A673 (cell line): ENCODE measurements around the gene CARD11. TPM values are rescaled to one million over a fixed set of nuclear protein-coding genes. Genes with fewer than 3 reads are reported as not detected.

ENCODE experiments used
- BruUV-seq: library from RNA; stranded (reverse); fragments of 400-500 nt; replicated peaks from 2 replicates; lab custom pipeline; 2021; lab: Mats Ljungman, UMichigan
- CTCF ChIA-PET: fragments of 300-600 bp; sonication (Branson Sonifier 250); formaldehyde crosslinking; loops from one replicate; lab custom pipeline; 2022; ENCODE audit warnings: antibody characterized with exemption; lab: Charles Lee
- POLR2A ChIA-PET: fragments of 300-600 bp; sonication (Branson Sonifier 250); formaldehyde crosslinking; loops from one replicate; lab custom pipeline; 2022; ENCODE audit warnings: antibody characterized with exemption; ENCODE audit not compliant: low non-redundant PET; lab: Charles Lee
- DNase-seq: peaks from one replicate; pipeline ENCODE4 v3.0.0-alpha.2; 2015; ENCODE audit warnings: low spot score
- H3K27ac ChIP-seq: fragments of 200-600 bp; sonication (generic); 2 replicates; pipeline ENCODE4 v1.5.1; 2016; ENCODE audit warnings: mixed run types, low read depth, mild to moderate bottlenecking, mixed read lengths, antibody characterized with exemption, low read length; ENCODE audit not compliant: poor library complexity, severe bottlenecking
- H3K27me3 ChIP-seq: fragments of 200-600 bp; sonication (generic); replicated peaks from 2 replicates; pipeline ENCODE4 v1.6.1; 2017; ENCODE audit warnings: mixed run types, low read depth, mild to moderate bottlenecking, mixed read lengths, antibody characterized with exemption, low read length; ENCODE audit not compliant: insufficient read depth, poor library complexity
- H3K36me3 ChIP-seq: fragments of 200-600 bp; sonication (generic); 2 replicates; pipeline ENCODE4 v1.6.1; 2016; ENCODE audit warnings: mixed run types, mild to moderate bottlenecking, mixed read lengths, antibody characterized with exemption, low read length; ENCODE audit not compliant: insufficient read depth, poor library complexity, severe bottlenecking
- H3K4me1 ChIP-seq: fragments of 200-600 bp; sonication (generic); 2 replicates; pipeline ENCODE4 v1.6.1; 2017; ENCODE audit warnings: mixed run types, mild to moderate bottlenecking, mixed read lengths, antibody characterized with exemption, low read length; ENCODE audit not compliant: insufficient read depth, poor library complexity, severe bottlenecking
- H3K4me3 ChIP-seq: fragments of 200-600 bp; sonication (generic); 2 replicates; pipeline ENCODE4 v1.5.1; 2016; ENCODE audit warnings: low read depth, mixed run types, mild to moderate bottlenecking, mixed read lengths, low read length; ENCODE audit not compliant: poor library complexity, severe bottlenecking
- H3K9me3 ChIP-seq: fragments of 200-600 bp; sonication (generic); 2 replicates; pipeline ENCODE4 v1.6.1; 2016; ENCODE audit warnings: mixed run types, low read depth, mild to moderate bottlenecking, mixed read lengths, antibody characterized with exemption, low read length; ENCODE audit not compliant: poor library complexity, severe bottlenecking
- CTCF ChIP-seq: fragments of 300-800, 200-600 bp; sonication (generic); conservative IDR thresholded peaks from 2 replicates; pipeline ENCODE4 v1.5.1; 2017; ENCODE audit warnings: low read depth, mild to moderate bottlenecking, antibody characterized with exemption, low read length, moderate library complexity, mixed read lengths
- EZH2 ChIP-seq: fragments of 200-600 bp; sonication (generic); IDR thresholded peaks from 2 replicates; pipeline ENCODE4 v1.6.1; 2017; ENCODE audit warnings: borderline replicate concordance, low read depth, mild to moderate bottlenecking, mixed read lengths, antibody characterized with exemption, low read length; ENCODE audit not compliant: poor library complexity, severe bottlenecking
- intact Hi-C: fragments of 100-400 bp; cut with micrococcal nuclease; formaldehyde crosslinking; loops from one replicate; pipeline ENCODE4 v1.10.0; 2022; ENCODE audit not compliant: unreplicated experiment
- total RNA-seq: library from RNA; stranded (reverse); gene quantifications from 2 replicates; pipeline ENCODE4 v1.2.3, GENCODE V29; 2021

The CARD11 gene
- total RNA-seq, 1 experiment from 2014 or later = 1.8 TPM

GRCh38 chr7:2967253-2967652 is 76.4 kb downstream of the CARD11 start:
- Histone ChIP-seq H3K4me1 (no peaks in the 10 kb centered on the region), H3K27me3 (peaks cover 9% of the 10 kb centered on the region), H3K36me3 (no peaks in the 10 kb centered on the region), H3K9me3 (peaks cover 14% of the 10 kb centered on the region), H3K4me3 (no peak overlapping the region), H3K27ac (no peak overlapping the region)
- DNase-seq = no peak
- intact Hi-C loops = no loop called here
- CTCF ChIA-PET = no interaction called here
- POLR2A ChIA-PET = no interaction called here
- TF ChIP-seq EZH2 (no peak), CTCF (no peak)
- BruUV-seq = no TSS peak

- Histone ChIP-seq H3K36me3 (no peaks in the 10 kb centered on the region), H3K4me1 (no peaks in the 10 kb centered on the region), H3K4me3 (no peak overlapping the region), H3K9me3 (peaks cover 14% of the 10 kb centered on the region), H3K27me3 (peaks cover 13% of the 10 kb centered on the region), H3K27ac (no peak overlapping the region)
- ChIA-PET CTCF (interaction anchor here (0.6 kb wide), 1 partner anchor 98 kb away, joined by 4 read pairs; no protein-coding TSS in a partner anchor), POLR2A (no interaction called here)
- TF ChIP-seq EZH2 (no peak), CTCF (no peak)
- no TSS peak for BruUV-seq
- no peak for DNase-seq
- intact Hi-C loops = no loop called here
Measured at GRCh38 chr7:2966466-2967078, 77.1 kb downstream of the CARD11 start.

GRCh38 chr7:2965745-2966270 is 77.9 kb downstream of the CARD11 start:
- Histone ChIP-seq H3K27ac (no peak overlapping the region), H3K4me3 (no peak overlapping the region), H3K9me3 (peaks cover 14% of the 10 kb centered on the region), H3K36me3 (no peaks in the 10 kb centered on the region), H3K4me1 (no peaks in the 10 kb centered on the region), H3K27me3 (peaks cover 9% of the 10 kb centered on the region)
- ChIA-PET CTCF (interaction anchor here (0.6 kb wide), 2 partner anchors 44 to 99 kb away, joined by 4 to 5 read pairs; no protein-coding TSS in a partner anchor), POLR2A (no interaction called here)
- intact Hi-C loops = no loop called here
- no TSS peak for BruUV-seq
- no peak for DNase-seq
- TF ChIP-seq CTCF (no peak), EZH2 (no peak)
